ENCODE data around the gene GARNL3.

The GARNL3 gene

GRCh38 chr9:127267793-127268525 is 3.4 kb downstream of the GARNL3 start:
- no peak overlapping the region for H3K27ac ChIP-seq
- H3K4me3 ChIP-seq = no peak overlapping the region

- Histone ChIP-seq H3K4me3 (no peak overlapping the region), H3K27ac (no peak overlapping the region)
Observed at GRCh38 chr9:127269449-127269848, 4.9 kb downstream of the GARNL3 start.

GRCh38 chr9:127273326-127273725 is 8.8 kb downstream of the GARNL3 start:
- Histone ChIP-seq H3K27ac (no peak overlapping the region), H3K4me3 (no peak overlapping the region)

- H3K27ac ChIP-seq = no peak overlapping the region
- H3K4me3 ChIP-seq = no peak overlapping the region
Observed at GRCh38 chr9:127277099-127277498, 12.5 kb downstream of the GARNL3 start.

GRCh38 chr9:127277770-127278169 is 13.2 kb downstream of the GARNL3 start:
- H3K27ac ChIP-seq = no peak overlapping the region

GRCh38 chr9:127278372-127278771 is 13.8 kb downstream of the GARNL3 start:
- H3K27ac ChIP-seq = no peak overlapping the region
- no peak overlapping the region for H3K4me3 ChIP-seq

More at GRCh38 chr9:127277770-127278169, 13.2 kb downstream of the GARNL3 start:
- no peak overlapping the region for H3K4me3 ChIP-seq

- no peak overlapping the region for H3K27ac ChIP-seq
Observed at GRCh38 chr9:127279717-127280285, 15.2 kb downstream of the GARNL3 start.

GRCh38 chr9:127280880-127281660 is 16.5 kb downstream of the GARNL3 start:
- Histone ChIP-seq H3K27ac (no peak overlapping the region), H3K4me3 (no peak overlapping the region)

More at GRCh38 chr9:127279717-127280285, 15.2 kb downstream of the GARNL3 start:
- H3K4me3 ChIP-seq = no peak overlapping the region

- no peak overlapping the region for H3K27ac ChIP-seq
- no peak overlapping the region for H3K4me3 ChIP-seq
Observed at GRCh38 chr9:127281891-127282290, 17.3 kb downstream of the GARNL3 start.

GRCh38 chr9:127282611-127283010 is 18.0 kb downstream of the GARNL3 start:
- Histone ChIP-seq H3K4me3 (no peak overlapping the region), H3K27ac (no peak overlapping the region)

GRCh38 chr9:127283135-127283534 is 18.6 kb downstream of the GARNL3 start:
- H3K4me3 ChIP-seq = no peak overlapping the region
- H3K27ac ChIP-seq = peak overlapping the region in 1 of 21 experiments; percentile 17

GRCh38 chr9:127283917-127284497 is 19.4 kb downstream of the GARNL3 start:
- Histone ChIP-seq H3K4me3 (no peak overlapping the region), H3K27ac (no peak overlapping the region)

- Histone ChIP-seq H3K27ac (no peak overlapping the region), H3K4me3 (no peak overlapping the region)
Observed at GRCh38 chr9:127285965-127286364, 21.4 kb downstream of the GARNL3 start.

GRCh38 chr9:127290561-127291065 is 26.0 kb downstream of the GARNL3 start:
- Histone ChIP-seq H3K4me3 (no peak overlapping the region), H3K27ac (peak overlapping the region in 1 of 21 experiments; percentile 44)

- Histone ChIP-seq H3K27ac (peak overlapping the region in 1 of 21 experiments; percentile 62), H3K4me3 (no peak overlapping the region)
Observed at GRCh38 chr9:127291246-127291778, 26.7 kb downstream of the GARNL3 start.

GRCh38 chr9:127292415-127292814 is 27.8 kb downstream of the GARNL3 start:
- Histone ChIP-seq H3K27ac (peak overlapping the region in 4 of 21 experiments; percentile 2 to 62 (median 9)), H3K4me3 (no peak overlapping the region)

GRCh38 chr9:127293328-127293727 is 28.8 kb downstream of the GARNL3 start:
- Histone ChIP-seq H3K4me3 (no peak overlapping the region), H3K27ac (peak overlapping the region in 2 of 21 experiments; percentile 2 to 71)

- Histone ChIP-seq H3K4me3 (no peak overlapping the region), H3K27ac (peak overlapping the region in 6 of 21 experiments; percentile 12 to 71 (median 26))
Observed at GRCh38 chr9:127293767-127294166, 29.2 kb downstream of the GARNL3 start.

- H3K4me3 ChIP-seq = no peak overlapping the region
- peak overlapping the region in 1 of 21 experiments; percentile 71 for H3K27ac ChIP-seq
Observed at GRCh38 chr9:127295005-127295404, 30.4 kb downstream of the GARNL3 start.
